Esophagus squamous epithelium (tissue), 5 donors: ENCODE measurements around the gene OR8G1. TPM values are rescaled to one million over a fixed set of nuclear protein-coding genes. Genes with fewer than 3 reads are reported as not detected.
"Not testable (repeated sequence)": the region's sequence is repeated elsewhere in the genome, so short reads cannot be mapped to it uniquely, and the experiment has no call there.

ENCODE experiments used
- DNase-seq: peaks from one replicate; lab custom pipeline; 2025; lab: John Stamatoyannopoulos, UW
- H3K27ac ChIP-seq, 4 donors: fragments of 200-600 bp; sonication (generic); one replicate each; pipeline ENCODE4 v1.5.1; 2016 to 2019; ENCODE audit warnings: mild to moderate bottlenecking in 1 of 4
- H3K27me3 ChIP-seq, 4 donors: fragments of 200-600 bp; sonication (generic); 1 replicate in 3 of 4; 2 replicates in 1 of 4; pipeline versions ENCODE4 v1.5.1 to v1.6.0; 2017 to 2021; ENCODE audit warnings: antibody characterized with exemption in 1 of 4
- H3K36me3 ChIP-seq, 3 donors: fragments of 200-600 bp; sonication (generic); one replicate each; pipeline ENCODE4 v1.5.1; 2016 to 2019
- H3K4me1 ChIP-seq, 3 donors: fragments of 200-600 bp; sonication (generic); one replicate each; pipeline ENCODE4 v1.5.1; 2017 to 2019
- H3K4me3 ChIP-seq, 4 donors: fragments of 200-600 bp; sonication (generic); 1 replicate in 3 of 4; 2 replicates in 1 of 4; pipeline ENCODE4 v1.5.1; 2016 to 2019; ENCODE audit warnings: mild to moderate bottlenecking in 2 of 4, moderate library complexity in 1 of 4
- H3K9me3 ChIP-seq, 3 donors: fragments of 200-600 bp; sonication (generic); one replicate each; pipeline ENCODE4 v1.5.1; 2016 to 2019
- POLR2A ChIP-seq, 4 donors: fragments of 450-650 bp; IDR thresholded peaks; one replicate each; pipeline ENCODE4 v1.6.1; 2017; ENCODE audit warnings: antibody characterized with exemption in 4 of 4, mild to moderate bottlenecking in 4 of 4, moderate library complexity in 3 of 4
- WGBS, 2 donors: methylation state at CpG; one replicate each; pipeline ENCODE4 v1.1.5; 2018; 5-methylcytosine and 5-hydroxymethylcytosine counted together
- intact Hi-C: fragments of 100-400 bp; cut with DNase I; formaldehyde crosslinking; loops from one replicate; pipeline ENCODE4 v1.15.0; 2022
- total RNA-seq, 4 donors: library from RNA; depleted of rRNA; stranded (reverse); fragments of >200 nt; gene quantifications; one replicate each; pipeline ENCODE4 v1.1.0, GENCODE V29; 2016
- TF ChIP-seq, protein P1 (sequence below), 6 experiments: fragments of 450-650 bp in 4 of 6; fragments of 200-600 bp in 2 of 6; sonication (generic) in 2 of 6; IDR thresholded peaks; one replicate each; pipeline ENCODE4 v1.5.1; 2016 to 2019; ENCODE audit warnings: antibody characterized with exemption in 6 of 6, mild to moderate bottlenecking in 4 of 6, moderate library complexity in 4 of 6
- donor health status: DM: yes; HTN: yes; CAD: no.

OR8G1 gene
- total RNA-seq, 4 donors from 2014 or later: not detected

DNA sequence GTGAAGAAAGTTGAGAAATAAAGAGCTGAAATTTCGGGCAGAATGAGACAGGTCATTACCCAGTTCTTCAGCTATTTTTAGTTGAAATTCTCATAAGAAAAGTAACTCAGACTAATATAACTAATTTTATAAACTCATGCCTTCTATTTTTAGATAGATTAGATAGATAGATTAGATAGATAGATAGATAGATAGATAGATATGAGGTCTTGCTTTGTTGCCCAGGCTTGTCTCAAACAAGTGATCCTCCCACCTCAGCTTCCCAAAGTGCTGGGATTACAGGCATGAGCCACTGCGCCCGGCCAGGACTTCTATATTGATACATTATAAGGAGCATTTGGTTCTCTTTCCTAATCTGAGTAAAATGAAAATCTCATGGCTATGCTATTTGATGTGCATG lies 26.9 kb upstream of the OR8G1 start:
- Histone ChIP-seq H3K36me3 (no peaks in the 10 kb centered on the region), H3K9me3 (no peaks in the 10 kb centered on the region), H3K4me1 (no peaks in the 10 kb centered on the region), H3K4me3 (no peak overlapping the region), H3K27me3 (no peaks in the 10 kb centered on the region), H3K27ac (no peak overlapping the region)
- no peak for DNase-seq
- intact Hi-C loops: no loop called here
- no peak for TF ChIP-seq POLR2A (IDR thresholded peaks at IDR 0.05)
- TF ChIP-seq, protein P1, sequence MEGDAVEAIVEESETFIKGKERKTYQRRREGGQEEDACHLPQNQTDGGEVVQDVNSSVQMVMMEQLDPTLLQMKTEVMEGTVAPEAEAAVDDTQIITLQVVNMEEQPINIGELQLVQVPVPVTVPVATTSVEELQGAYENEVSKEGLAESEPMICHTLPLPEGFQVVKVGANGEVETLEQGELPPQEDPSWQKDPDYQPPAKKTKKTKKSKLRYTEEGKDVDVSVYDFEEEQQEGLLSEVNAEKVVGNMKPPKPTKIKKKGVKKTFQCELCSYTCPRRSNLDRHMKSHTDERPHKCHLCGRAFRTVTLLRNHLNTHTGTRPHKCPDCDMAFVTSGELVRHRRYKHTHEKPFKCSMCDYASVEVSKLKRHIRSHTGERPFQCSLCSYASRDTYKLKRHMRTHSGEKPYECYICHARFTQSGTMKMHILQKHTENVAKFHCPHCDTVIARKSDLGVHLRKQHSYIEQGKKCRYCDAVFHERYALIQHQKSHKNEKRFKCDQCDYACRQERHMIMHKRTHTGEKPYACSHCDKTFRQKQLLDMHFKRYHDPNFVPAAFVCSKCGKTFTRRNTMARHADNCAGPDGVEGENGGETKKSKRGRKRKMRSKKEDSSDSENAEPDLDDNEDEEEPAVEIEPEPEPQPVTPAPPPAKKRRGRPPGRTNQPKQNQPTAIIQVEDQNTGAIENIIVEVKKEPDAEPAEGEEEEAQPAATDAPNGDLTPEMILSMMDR (IDR thresholded peaks at IDR 0.05): no peak
- 65 to 66% methylated on average over 3 of the region's 3 CpGs for WGBS, 2 donors

DNA sequence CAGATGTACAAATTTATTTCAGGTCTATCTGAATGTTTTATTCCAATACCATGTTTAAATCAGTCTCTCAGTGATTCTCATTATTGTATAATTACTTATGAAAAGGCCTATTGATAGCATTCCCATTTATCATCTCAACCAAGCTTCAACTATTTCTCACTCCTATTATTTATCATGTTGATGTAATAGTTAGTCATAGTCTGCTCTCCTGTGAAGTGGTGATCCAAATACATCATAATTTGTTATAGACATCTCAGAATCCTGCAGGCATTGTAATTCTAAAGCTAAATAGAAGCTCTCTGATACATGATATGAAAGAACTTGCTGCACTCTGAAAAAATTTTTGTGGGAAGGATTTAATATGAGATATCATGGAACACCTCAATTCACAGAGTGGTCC lies 21.8 kb upstream of the OR8G1 start:
- intact Hi-C loops: no loop called here
- no peak for TF ChIP-seq POLR2A (IDR thresholded peaks at IDR 0.05)
- TF ChIP-seq, protein P1 (IDR thresholded peaks at IDR 0.05): no peak
- H3K4me3 ChIP-seq: no peak overlapping the region
- no peaks in the 10 kb centered on the region for H3K4me1 ChIP-seq
- no peak for DNase-seq
- no peaks in the 10 kb centered on the region for H3K9me3 ChIP-seq
- H3K36me3 ChIP-seq: no peaks in the 10 kb centered on the region
- no peak overlapping the region for H3K27ac ChIP-seq
- no peaks in the 10 kb centered on the region for H3K27me3 ChIP-seq

DNA sequence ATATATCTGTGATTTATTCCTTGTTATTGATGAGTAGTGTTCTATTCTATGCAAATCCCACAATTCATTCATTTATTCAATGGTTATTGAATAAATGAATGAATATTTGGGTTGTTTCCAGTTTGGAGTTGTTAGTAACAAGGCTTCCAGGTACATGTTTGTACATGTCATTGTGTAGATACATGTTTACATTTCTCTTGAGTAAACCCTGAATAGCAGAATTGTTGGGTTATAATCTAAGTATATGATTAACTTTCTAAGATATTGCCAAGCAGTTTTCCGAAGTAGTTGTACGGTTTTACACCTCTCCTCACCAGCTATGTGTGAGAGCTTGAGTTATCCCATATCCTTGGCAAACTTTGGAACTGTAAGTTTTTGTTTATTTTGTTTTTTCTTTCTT lies 18.5 kb upstream of the OR8G1 start:
- TF ChIP-seq, protein P1 (IDR thresholded peaks at IDR 0.05): no peak
- no peak for TF ChIP-seq POLR2A (IDR thresholded peaks at IDR 0.05)

DNA sequence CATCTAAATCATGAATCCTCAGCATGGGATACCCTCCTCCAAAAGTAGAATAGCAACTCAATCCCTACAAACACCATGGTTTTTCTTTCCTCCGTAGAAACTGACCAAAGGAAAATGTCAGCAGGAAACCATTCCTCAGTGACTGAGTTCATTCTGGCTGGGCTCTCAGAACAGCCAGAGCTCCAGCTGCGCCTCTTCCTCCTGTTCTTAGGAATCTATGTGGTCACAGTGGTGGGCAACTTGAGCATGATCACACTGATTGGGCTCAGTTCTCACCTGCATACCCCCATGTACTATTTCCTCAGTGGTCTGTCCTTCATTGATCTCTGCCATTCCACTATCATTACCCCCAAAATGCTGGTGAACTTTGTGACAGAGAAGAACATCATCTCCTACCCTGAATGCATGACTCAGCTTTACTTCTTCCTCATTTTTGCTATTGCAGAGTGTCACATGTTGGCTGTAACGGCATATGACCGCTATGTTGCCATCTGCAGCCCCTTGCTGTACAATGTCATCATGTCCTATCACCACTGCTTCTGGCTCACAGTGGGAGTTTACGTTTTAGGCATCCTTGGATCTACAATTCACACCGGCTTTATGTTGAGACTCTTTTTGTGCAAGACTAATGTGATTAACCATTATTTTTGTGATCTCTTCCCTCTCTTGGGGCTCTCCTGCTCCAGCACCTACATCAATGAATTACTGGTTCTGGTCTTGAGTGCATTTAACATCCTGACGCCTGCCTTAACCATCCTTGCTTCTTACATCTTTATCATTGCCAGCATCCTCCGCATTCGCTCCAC lies 16.1 kb upstream of the OR8G1 start:
- intact Hi-C loops, H3K4me3 ChIP-seq, H3K27ac ChIP-seq, H3K9me3 ChIP-seq, DNase-seq, H3K36me3 ChIP-seq, H3K4me1 ChIP-seq, H3K27me3 ChIP-seq: not testable (repeated sequence)
- WGBS, 2 donors: 60 to 69% methylated on average over 9 of the region's 9 CpGs

More for the DNA sequence above, 18.5 kb upstream of the OR8G1 start:
- 48 to 54% methylated on average over 2 of the region's 2 CpGs for WGBS, 2 donors
- intact Hi-C loops: no loop called here
- Histone ChIP-seq H3K27me3 (no peaks in the 10 kb centered on the region), H3K4me3 (no peak overlapping the region), H3K36me3 (no peaks in the 10 kb centered on the region), H3K27ac (no peak overlapping the region), H3K4me1 (no peaks in the 10 kb centered on the region), H3K9me3 (no peaks in the 10 kb centered on the region)
- no peak for DNase-seq

DNA sequence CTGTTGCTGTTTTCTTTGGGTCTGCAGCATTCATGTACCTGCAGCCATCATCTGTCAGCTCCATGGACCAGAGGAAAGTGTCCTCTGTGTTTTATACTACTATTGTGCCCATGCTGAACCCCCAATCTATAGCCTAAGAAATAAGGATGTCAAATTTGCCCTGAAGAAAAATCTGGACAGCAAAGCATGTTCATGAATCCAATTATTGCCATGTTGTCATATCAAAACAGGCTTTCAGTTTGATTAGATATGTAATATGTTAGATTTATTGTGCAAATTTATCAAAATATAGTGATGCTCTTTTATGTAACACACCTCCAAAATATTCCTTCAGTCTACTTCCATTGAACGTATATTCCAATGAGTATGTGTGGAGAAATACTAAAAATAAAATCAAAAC lies 15.4 kb upstream of the OR8G1 start:
- 58 to 75% methylated on average over 1 of the region's 1 CpG for whole genome bisulfite sequencing, 2 donors
- Histone ChIP-seq H3K9me3 (no peaks in the 10 kb centered on the region), H3K27ac (no peak overlapping the region), H3K4me1 (no peaks in the 10 kb centered on the region), H3K4me3 (no peak overlapping the region), H3K36me3 (no peaks in the 10 kb centered on the region), H3K27me3 (no peaks in the 10 kb centered on the region)
- intact Hi-C loops: no loop called here
- no peak for TF ChIP-seq POLR2A (IDR thresholded peaks at IDR 0.05)
- TF ChIP-seq, protein P1 (IDR thresholded peaks at IDR 0.05): no peak
- DNase-seq: no peak
